ENCODE data around the gene BET1L.
"Not testable (repeated sequence)": the region's sequence is repeated elsewhere in the genome, so short reads cannot be mapped to it uniquely, and the experiment has no call there.

The BET1L gene

DNA sequence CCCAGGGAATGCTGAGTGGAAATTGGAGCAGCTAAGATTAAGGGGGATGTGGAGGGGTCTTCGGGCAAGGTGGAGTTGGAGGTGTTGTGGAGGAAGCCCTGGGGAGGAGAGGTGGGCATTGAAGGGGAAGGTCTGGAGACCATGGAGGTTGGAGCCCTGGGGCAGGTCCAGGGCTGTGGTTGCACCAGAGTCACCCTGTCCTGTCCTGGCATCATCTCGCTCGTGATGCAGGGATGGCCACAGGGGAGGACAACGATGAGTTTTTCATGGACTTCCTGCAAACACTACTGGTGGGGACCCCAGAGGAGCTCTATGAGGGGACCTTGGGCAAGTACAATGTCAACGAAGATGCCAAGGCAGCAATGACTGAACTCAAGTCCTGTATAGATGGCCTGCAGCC lies 13.7 kb downstream of the BET1L start:
- not testable (repeated sequence) for DNase-seq

DNA sequence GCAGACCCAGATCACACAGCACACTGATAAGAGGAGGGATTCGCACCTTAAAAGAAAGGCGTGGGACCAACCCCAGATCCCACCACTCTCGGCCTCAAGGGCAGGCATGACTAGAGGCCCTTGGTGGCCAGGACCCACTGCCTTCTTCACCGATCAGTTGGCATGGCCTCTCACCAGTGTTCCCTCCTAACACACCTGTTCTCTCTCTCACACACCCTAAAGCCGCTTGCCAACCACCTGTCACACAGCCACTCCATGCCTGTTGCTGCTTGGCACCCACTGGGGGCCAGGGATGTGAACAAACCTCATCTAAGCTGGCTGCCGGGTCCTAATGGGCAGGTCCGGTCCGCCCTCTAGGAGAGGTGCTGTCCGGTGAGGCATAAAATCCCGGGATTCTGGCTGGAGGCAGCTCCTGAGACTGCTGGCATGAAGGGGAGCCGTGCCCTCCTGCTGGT lies 14.5 kb downstream of the BET1L start, which contains the start of gene SCGB1C1:
SCGB1C1 (plus strand) TSS at position 405 of the 455 bp plus-strand sequence; CDS start at position 427, 22 bp downstream.
- DNase-seq = not testable (repeated sequence)

DNA sequence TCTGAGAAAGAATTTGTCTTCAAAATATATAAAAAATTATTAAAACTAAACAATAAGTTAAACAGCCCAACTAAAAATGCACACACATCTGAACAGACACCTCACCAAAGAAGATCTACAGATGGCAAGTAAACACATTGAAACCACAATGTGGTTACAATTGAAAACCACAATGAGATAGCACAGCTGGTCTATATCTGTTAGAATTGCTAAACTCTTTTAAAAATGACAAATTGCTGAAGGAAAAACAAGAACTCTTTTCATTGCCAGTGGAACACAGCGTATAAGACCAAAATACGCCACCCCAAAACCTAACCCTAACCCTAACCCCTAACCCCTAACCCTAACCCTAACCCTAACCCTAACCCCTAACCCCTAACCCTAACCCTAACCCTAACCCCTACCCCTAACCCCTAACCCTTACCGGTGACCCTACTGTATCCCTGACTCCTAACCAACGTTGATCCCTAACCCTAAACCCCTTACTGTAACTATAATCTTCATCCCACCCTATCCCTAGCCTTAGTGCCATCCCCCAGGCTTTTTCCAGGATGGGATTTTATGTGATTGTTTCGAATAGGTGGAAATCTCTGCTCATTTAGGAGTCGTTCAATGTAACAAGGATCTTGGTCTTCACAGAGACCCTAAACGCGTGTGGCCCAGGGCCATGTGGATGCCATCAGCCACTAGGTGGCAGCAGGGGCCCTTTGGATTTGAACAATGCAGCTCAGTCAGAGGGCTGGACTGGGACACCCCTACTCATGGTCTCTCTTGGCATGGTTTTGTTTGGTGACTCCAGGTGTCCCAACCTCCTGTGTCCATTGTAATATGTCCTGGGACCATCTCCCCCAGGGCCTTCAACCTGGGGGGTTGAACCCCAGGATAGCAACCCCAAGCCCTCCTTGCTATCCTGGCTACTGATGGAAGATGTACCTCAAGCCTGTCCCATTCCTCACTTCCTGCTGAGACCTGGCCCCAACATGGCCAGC lies 15.4 kb downstream of the BET1L start:
- DNase-seq = not testable (repeated sequence)

DNA sequence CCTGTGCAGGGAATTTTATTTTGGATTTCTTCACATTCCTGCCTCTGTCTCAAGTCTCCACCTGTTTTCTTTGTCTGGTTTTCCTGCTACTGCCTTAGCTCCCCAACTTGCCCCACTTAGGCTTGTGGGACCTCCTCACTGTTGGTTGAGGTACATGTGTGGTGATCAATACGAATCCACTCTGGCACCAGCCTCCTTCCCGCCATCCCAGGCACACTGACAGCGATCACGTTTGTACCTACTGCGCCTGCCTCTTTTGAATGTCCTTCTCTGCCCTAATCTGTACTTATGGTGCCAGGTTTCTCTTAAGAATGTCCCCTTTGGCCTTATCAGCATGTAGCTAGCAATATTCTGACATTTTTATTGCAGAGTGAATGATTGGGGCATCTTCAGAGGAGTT lies 16.7 kb downstream of the BET1L start:
- not testable (repeated sequence) for DNase-seq

DNA sequence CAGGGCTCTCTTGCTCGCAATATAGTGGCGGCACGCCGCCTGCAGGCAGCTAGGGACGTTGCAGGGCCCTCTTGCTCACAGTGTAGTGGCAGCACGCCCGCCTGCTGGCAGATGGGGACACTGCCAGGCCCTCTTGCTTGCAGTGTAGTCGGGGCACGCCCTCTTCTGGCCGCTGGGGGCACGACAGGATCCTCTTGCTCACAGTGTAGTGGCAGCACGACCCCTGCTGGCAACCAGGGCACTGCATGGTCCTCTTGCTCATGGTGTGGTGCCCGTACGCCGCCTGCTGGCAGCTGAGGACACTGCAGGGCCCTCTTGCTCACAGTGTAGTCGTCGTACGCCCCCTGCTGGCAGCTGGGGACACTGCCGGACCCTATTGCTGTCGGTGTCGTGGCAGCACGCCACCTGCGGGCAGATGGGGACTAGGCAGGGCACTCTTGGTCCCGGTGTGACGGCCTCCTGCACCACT lies 17.3 kb downstream of the BET1L start:
- not testable (repeated sequence) for DNase-seq

DNA sequence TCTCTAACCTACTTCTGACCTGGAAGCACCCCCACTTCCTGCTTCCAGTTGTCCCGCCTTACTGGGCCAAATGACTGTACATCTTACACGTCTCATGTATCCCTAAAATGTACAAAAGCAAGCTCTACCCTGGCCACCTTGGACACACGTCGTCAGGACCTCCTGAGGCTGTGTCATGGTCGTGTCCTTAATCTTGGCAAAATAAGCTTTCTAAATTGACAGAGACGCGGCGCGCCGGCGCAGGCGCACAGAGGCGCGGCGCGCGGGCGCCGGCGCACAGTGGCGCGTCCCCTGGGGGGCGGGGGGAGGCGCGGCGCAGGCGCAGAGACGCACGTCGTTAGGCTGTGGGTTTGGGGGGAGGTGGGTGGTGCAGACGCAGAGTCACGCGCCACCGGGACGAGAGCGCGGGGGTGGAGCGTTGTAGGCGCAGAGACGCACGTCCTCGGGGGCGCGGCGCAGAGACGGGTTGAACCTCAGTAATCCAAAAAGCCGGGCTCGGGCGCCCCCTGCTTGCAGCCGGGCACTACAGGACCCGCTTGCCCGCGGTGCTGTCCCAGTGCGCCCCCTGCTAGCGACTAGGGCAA lies 17.9 kb downstream of the BET1L start:
- not testable (repeated sequence) for DNase-seq

- not testable (repeated sequence) for DNase-seq
These were observed 27.0 kb downstream of the BET1L start for GRCh38 chr11:180242-180641.

Measured in NCI-H187 (cell line).